K562 (cell line): ENCODE results near the gene SCN5A. TPM values are rescaled to one million over a fixed set of nuclear protein-coding genes. Genes with fewer than 3 reads are reported as not detected.

Source experiments
- DMBX1 ChIP-seq: fragments of 250-450 bp; sonication (Bioruptor Pico); IDR thresholded peaks from 2 replicates; pipeline ENCODE4 v1.8.0; 2022; ENCODE audit warnings: inconsistent platforms, mild to moderate bottlenecking, moderate library complexity, borderline replicate concordance
- JUND ChIP-seq, 2 experiments: IDR thresholded peaks; 2 replicates in 1 of 2; 3 replicates in 1 of 2; pipeline ENCODE4 v1.6.1; 2011; ENCODE audit warnings: borderline replicate concordance in 2 of 2, low read depth in 2 of 2, low read length in 2 of 2, improper control_type of control experiment in 1 of 2, missing biosample characterization in 1 of 2, missing genetic modification characterization in 1 of 2, missing genetic modification reagents in 1 of 2
- MBD2 ChIP-seq: sonication (generic); IDR thresholded peaks from 2 replicates; pipeline ENCODE4 v1.6.1; 2016; ENCODE audit warnings: low read depth, borderline replicate concordance
- PBX2 ChIP-seq, 2 experiments: IDR thresholded peaks in 1 of 2; conservative IDR thresholded peaks in 1 of 2; 2 replicates each; pipeline ENCODE4 v1.6.1; 2016; ENCODE audit warnings: low read depth in 2 of 2, mild to moderate bottlenecking in 1 of 2, missing compliant biosample characterization in 1 of 2, missing genetic modification characterization in 1 of 2, moderate library complexity in 1 of 2
- SRF ChIP-seq, 2 experiments: fragments of 250-450, 450-650 bp in 1 of 2; sonication (Bioruptor Pico) in 1 of 2; sonication (generic) in 1 of 2; formaldehyde crosslinking; IDR thresholded peaks; 2 replicates each; pipeline versions ENCODE4 v1.5.0 to v1.5.1; 2020 to 2022; ENCODE audit warnings: mild to moderate bottlenecking in 1 of 2, missing genetic modification reagents in 1 of 2
- ZBTB1 ChIP-seq: sonication (generic); formaldehyde crosslinking; IDR thresholded peaks from 2 replicates; pipeline ENCODE4 v1.8.1; 2023; ENCODE audit warnings: missing genetic modification reagents, low read depth, mild to moderate bottlenecking, borderline replicate concordance
- ZNF133 ChIP-seq: fragments of 250-450 bp; sonication (Bioruptor Pico); IDR thresholded peaks from 2 replicates; pipeline ENCODE4 v1.4.0; 2020; ENCODE audit warnings: mild to moderate bottlenecking
- ZNF639 ChIP-seq, 2 experiments: fragments of 200-800 bp in 1 of 2; sonication (Bioruptor generic) in 1 of 2; sonication (generic) in 1 of 2; formaldehyde crosslinking in 1 of 2; IDR thresholded peaks in 1 of 2; conservative IDR thresholded peaks in 1 of 2; 2 replicates each; pipeline versions ENCODE4 v1.5.0 to v1.6.1; 2016 to 2020; ENCODE audit warnings: missing compliant biosample characterization in 1 of 2, missing genetic modification characterization in 1 of 2, missing genetic modification reagents in 1 of 2
- ZNF75A ChIP-seq: fragments of 450-650 bp; formaldehyde crosslinking; IDR thresholded peaks from 2 replicates; pipeline ENCODE4 v1.4.0; 2020; ENCODE audit warnings: mild to moderate bottlenecking
- polyA plus RNA-seq, 8 experiments: library from polyadenylated mRNA; depleted of rRNA in 4 of 8; stranded (reverse) in 5 of 8; unstranded in 3 of 8; fragments of >200 nt; fragmentation: Nextera tagmentation in 2 of 8; fragmentation: Illumina TruSeq in 1 of 8; extraction: Ambion mirVana in 2 of 8; extraction: Trizol in 1 of 8; gene quantifications; 2 replicates each; pipeline versions ENCODE4 v1.2.1 to v1.2.3, GENCODE V29; 2011 to 2014; ENCODE audit warnings: inconsistent platforms in 1 of 8, missing spikeins in 1 of 8
- total RNA-seq, 7 experiments: library from RNA; depleted of rRNA in 6 of 7; stranded (reverse); fragments of >200 nt in 6 of 7; fragmentation: Illumina TruSeq in 2 of 7; extraction: Trizol in 2 of 7; gene quantifications; 2 replicates each; pipeline versions ENCODE4 v1.2.1 to v1.2.3, GENCODE V29; 2011 to 2021; ENCODE audit warnings: low replicate concordance in 1 of 7
- TF ChIP-seq, protein P1 (sequence below): fragments of 450-650 bp; IDR thresholded peaks from 2 replicates; pipeline ENCODE4 v1.6.1; 2016; ENCODE audit warnings: mild to moderate bottlenecking, moderate library complexity

SCN5A gene
- total and polyA plus RNA-seq, 9 of the 15 experiments (the other 6 are each of a cell fraction or from before 2014, with no cell fraction given): 0.07 to 1.4 (median 0.21) TPM; not detected in 2

DNA sequence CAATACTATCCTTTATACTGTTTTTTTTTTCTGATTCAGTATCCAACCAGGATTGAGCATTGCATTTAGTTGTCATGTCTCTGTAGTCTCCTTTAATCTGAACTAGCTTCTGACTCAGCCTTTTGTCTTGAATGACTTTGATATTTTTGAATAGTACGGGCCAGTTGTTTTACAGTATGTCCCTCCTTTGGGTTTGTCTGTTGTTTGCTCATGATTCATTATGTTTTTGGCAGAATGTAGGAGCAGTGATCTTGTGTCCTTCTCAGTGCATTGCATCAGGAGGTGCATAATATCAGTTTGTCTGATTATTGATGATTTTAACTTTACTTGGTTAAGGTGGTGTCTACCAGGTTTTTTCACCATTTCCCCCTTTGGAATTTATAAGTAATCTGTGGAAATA, 132.8 kb downstream of the SCN5A start (continued):
- TF ChIP-seq JUND (IDR thresholded peaks at IDR 0.05; ENCODE audit: borderline replicate concordance, low read depth, low read length): peak; percentile 55; the same call in 1 of the 2 replicates
- TF ChIP-seq JUND (tag; IDR thresholded peaks at IDR 0.05; ENCODE audit: borderline replicate concordance, low read depth, low read length): peak; percentile 55; the same call in 2 of the 3 replicates
- no peak for TF ChIP-seq MBD2
- TF ChIP-seq, protein P1, sequence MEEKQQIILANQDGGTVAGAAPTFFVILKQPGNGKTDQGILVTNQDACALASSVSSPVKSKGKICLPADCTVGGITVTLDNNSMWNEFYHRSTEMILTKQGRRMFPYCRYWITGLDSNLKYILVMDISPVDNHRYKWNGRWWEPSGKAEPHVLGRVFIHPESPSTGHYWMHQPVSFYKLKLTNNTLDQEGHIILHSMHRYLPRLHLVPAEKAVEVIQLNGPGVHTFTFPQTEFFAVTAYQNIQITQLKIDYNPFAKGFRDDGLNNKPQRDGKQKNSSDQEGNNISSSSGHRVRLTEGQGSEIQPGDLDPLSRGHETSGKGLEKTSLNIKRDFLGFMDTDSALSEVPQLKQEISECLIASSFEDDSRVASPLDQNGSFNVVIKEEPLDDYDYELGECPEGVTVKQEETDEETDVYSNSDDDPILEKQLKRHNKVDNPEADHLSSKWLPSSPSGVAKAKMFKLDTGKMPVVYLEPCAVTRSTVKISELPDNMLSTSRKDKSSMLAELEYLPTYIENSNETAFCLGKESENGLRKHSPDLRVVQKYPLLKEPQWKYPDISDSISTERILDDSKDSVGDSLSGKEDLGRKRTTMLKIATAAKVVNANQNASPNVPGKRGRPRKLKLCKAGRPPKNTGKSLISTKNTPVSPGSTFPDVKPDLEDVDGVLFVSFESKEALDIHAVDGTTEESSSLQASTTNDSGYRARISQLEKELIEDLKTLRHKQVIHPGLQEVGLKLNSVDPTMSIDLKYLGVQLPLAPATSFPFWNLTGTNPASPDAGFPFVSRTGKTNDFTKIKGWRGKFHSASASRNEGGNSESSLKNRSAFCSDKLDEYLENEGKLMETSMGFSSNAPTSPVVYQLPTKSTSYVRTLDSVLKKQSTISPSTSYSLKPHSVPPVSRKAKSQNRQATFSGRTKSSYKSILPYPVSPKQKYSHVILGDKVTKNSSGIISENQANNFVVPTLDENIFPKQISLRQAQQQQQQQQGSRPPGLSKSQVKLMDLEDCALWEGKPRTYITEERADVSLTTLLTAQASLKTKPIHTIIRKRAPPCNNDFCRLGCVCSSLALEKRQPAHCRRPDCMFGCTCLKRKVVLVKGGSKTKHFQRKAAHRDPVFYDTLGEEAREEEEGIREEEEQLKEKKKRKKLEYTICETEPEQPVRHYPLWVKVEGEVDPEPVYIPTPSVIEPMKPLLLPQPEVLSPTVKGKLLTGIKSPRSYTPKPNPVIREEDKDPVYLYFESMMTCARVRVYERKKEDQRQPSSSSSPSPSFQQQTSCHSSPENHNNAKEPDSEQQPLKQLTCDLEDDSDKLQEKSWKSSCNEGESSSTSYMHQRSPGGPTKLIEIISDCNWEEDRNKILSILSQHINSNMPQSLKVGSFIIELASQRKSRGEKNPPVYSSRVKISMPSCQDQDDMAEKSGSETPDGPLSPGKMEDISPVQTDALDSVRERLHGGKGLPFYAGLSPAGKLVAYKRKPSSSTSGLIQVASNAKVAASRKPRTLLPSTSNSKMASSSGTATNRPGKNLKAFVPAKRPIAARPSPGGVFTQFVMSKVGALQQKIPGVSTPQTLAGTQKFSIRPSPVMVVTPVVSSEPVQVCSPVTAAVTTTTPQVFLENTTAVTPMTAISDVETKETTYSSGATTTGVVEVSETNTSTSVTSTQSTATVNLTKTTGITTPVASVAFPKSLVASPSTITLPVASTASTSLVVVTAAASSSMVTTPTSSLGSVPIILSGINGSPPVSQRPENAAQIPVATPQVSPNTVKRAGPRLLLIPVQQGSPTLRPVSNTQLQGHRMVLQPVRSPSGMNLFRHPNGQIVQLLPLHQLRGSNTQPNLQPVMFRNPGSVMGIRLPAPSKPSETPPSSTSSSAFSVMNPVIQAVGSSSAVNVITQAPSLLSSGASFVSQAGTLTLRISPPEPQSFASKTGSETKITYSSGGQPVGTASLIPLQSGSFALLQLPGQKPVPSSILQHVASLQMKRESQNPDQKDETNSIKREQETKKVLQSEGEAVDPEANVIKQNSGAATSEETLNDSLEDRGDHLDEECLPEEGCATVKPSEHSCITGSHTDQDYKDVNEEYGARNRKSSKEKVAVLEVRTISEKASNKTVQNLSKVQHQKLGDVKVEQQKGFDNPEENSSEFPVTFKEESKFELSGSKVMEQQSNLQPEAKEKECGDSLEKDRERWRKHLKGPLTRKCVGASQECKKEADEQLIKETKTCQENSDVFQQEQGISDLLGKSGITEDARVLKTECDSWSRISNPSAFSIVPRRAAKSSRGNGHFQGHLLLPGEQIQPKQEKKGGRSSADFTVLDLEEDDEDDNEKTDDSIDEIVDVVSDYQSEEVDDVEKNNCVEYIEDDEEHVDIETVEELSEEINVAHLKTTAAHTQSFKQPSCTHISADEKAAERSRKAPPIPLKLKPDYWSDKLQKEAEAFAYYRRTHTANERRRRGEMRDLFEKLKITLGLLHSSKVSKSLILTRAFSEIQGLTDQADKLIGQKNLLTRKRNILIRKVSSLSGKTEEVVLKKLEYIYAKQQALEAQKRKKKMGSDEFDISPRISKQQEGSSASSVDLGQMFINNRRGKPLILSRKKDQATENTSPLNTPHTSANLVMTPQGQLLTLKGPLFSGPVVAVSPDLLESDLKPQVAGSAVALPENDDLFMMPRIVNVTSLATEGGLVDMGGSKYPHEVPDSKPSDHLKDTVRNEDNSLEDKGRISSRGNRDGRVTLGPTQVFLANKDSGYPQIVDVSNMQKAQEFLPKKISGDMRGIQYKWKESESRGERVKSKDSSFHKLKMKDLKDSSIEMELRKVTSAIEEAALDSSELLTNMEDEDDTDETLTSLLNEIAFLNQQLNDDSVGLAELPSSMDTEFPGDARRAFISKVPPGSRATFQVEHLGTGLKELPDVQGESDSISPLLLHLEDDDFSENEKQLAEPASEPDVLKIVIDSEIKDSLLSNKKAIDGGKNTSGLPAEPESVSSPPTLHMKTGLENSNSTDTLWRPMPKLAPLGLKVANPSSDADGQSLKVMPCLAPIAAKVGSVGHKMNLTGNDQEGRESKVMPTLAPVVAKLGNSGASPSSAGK: no peak
- no peak for TF ChIP-seq ZBTB1
- no peak for TF ChIP-seq SRF (CRISPR knock-in tag; IDR thresholded peaks at IDR 0.05)
- TF ChIP-seq ZNF75A (CRISPR knock-in tag): no peak
- no peak for TF ChIP-seq ZNF133 (CRISPR knock-in tag)
- TF ChIP-seq PBX2 (CRISPR knock-in tag; IDR thresholded peaks at IDR 0.05; ENCODE audit: low read depth): no peak
- peak; percentile 73 for TF ChIP-seq PBX2 (tag; conservative IDR thresholded peaks at IDR 0.05; ENCODE audit: low read depth)
- no peak for TF ChIP-seq DMBX1 (CRISPR knock-in tag)
- no peak for TF ChIP-seq ZNF639 (CRISPR knock-in tag; conservative IDR thresholded peaks at IDR 0.05 in 1 of 2, IDR thresholded peaks at IDR 0.05 in 1 of 2)
